Fibroblast of lung (primary cell): ENCODE results near the gene ART3. TPM values are rescaled to one million over a fixed set of nuclear protein-coding genes. Genes with fewer than 3 reads are reported as not detected.

ENCODE experiments used
- DNase-seq, 2 donors: peaks; one replicate each; pipeline versions ENCODE4 v3.0.0 to v3.0.0-alpha.2; 2010; ENCODE audit warnings: low read depth in 2 of 2
- H2AFZ ChIP-seq: 2 replicates; pipeline ENCODE4 v1.5.1; 2012; ENCODE audit warnings: low read length, control low read depth, inconsistent platforms
- H3K27ac ChIP-seq: 2 replicates; pipeline ENCODE4 v1.5.1; 2011; ENCODE audit warnings: low read length, control low read depth; ENCODE audit not compliant: insufficient read depth
- H3K27me3 ChIP-seq: 2 replicates; pipeline ENCODE4 v1.5.1; 2011; ENCODE audit warnings: mild to moderate bottlenecking, low read length; ENCODE audit not compliant: control insufficient read depth, insufficient read depth
- H3K36me3 ChIP-seq: 2 replicates; pipeline ENCODE4 v1.5.1; 2011; ENCODE audit warnings: low read length; ENCODE audit not compliant: control insufficient read depth, insufficient read depth
- H3K4me1 ChIP-seq: 2 replicates; pipeline ENCODE4 v1.5.1; 2011; ENCODE audit warnings: low read length; ENCODE audit not compliant: control insufficient read depth, insufficient read depth; ENCODE audit errors: extremely low read depth
- H3K4me2 ChIP-seq: 2 replicates; pipeline ENCODE4 v1.5.1; 2011; ENCODE audit warnings: low read length, control low read depth; ENCODE audit not compliant: insufficient read depth; ENCODE audit errors: extremely low read depth
- H3K4me3 ChIP-seq, 4 experiments: fragments of 200-600 bp in 1 of 4; sonication (generic) in 1 of 4; replicated peaks in 1 of 4; 2 replicates each; pipeline ENCODE4 v1.5.1; 2011 to 2016; ENCODE audit warnings: low read length in 4 of 4, low read depth in 3 of 4, mild to moderate bottlenecking in 3 of 4, control low read depth in 2 of 4, inconsistent platforms in 1 of 4, mixed read lengths in 1 of 4; ENCODE audit not compliant: insufficient read depth in 1 of 4; ENCODE audit errors: control extremely low read depth in 1 of 4
- H3K79me2 ChIP-seq: 2 replicates; pipeline ENCODE4 v1.5.1; 2012; ENCODE audit warnings: mild to moderate bottlenecking, low read length, inconsistent platforms; ENCODE audit not compliant: control insufficient read depth, insufficient read depth
- H3K9ac ChIP-seq: 2 replicates; pipeline ENCODE4 v1.5.1; 2011; ENCODE audit warnings: mild to moderate bottlenecking, low read length, control low read depth; ENCODE audit not compliant: insufficient read depth
- H3K9me3 ChIP-seq: 2 replicates; pipeline ENCODE4 v1.5.1; 2012; ENCODE audit warnings: low read depth, low read length; ENCODE audit not compliant: control insufficient read depth, insufficient read depth
- H4K20me1 ChIP-seq: 2 replicates; pipeline ENCODE4 v1.5.1; 2011; ENCODE audit warnings: low read length; ENCODE audit not compliant: control insufficient read depth, insufficient read depth; ENCODE audit errors: extremely low read depth
- CTCF ChIP-seq, 2 donors: IDR thresholded peaks in 1 of 2; conservative IDR thresholded peaks in 1 of 2; 1 replicate in 1 of 2; 2 replicates in 1 of 2; pipeline ENCODE4 v1.5.1; 2011 to 2012; ENCODE audit warnings: low read length in 2 of 2, control low read depth in 1 of 2, inconsistent platforms in 1 of 2, low read depth in 1 of 2, mild to moderate bottlenecking in 1 of 2
- EZH2 ChIP-seq: IDR thresholded peaks from 2 replicates; pipeline ENCODE4 v1.5.1; 2012; ENCODE audit warnings: low read length, control low read depth, mild to moderate bottlenecking; ENCODE audit errors: missing control alignments
- polyA plus RNA-seq, 2 donors: library from polyadenylated mRNA; depleted of rRNA in 1 of 2; stranded (reverse) in 1 of 2; unstranded in 1 of 2; fragments of >200 nt; gene quantifications; 2 replicates each; pipeline ENCODE4 v1.2.1, GENCODE V29; 2011 to 2012; ENCODE audit warnings: missing spikeins in 1 of 2
- total RNA-seq: library from RNA; depleted of rRNA; stranded (reverse); fragments of >200 nt; gene quantifications from 2 replicates; pipeline ENCODE4 v1.2.1, GENCODE V29; 2014

Gene ART3
- total and polyA plus RNA-seq, 2 donors (not counting 1 experiment from before 2014, with no cell fraction given), result 0.27 TPM; not detected in 1

GRCh38 chr4:76153356-76153755 lies 78.8 kb downstream of the ART3 start:
- no peaks in the 10 kb centered on the region for H3K4me1 ChIP-seq
- TF ChIP-seq CTCF (conservative IDR thresholded peaks at IDR 0.05 in 1 of 2, IDR thresholded peaks at IDR 0.05 in 1 of 2; ENCODE audit: low read depth in 1 of 2, low read length in 2 of 2) (no peak), EZH2 (no peak)
- no peak overlapping the region for H3K9ac ChIP-seq
- H3K9me3 ChIP-seq, result no peaks in the 10 kb centered on the region
- no peak overlapping the region for H2AFZ ChIP-seq
- H3K27ac ChIP-seq, result no peak overlapping the region
- H3K4me3 ChIP-seq, result no peak overlapping the region
- H3K4me2 ChIP-seq, result no peak overlapping the region
- H3K36me3 ChIP-seq, result no peaks in the 10 kb centered on the region
- H4K20me1 ChIP-seq, result no peaks in the 10 kb centered on the region
- peaks cover 5% of the 10 kb centered on the region for H3K79me2 ChIP-seq
- no peaks in the 10 kb centered on the region for H3K27me3 ChIP-seq
- DNase-seq, result no peak

DNA sequence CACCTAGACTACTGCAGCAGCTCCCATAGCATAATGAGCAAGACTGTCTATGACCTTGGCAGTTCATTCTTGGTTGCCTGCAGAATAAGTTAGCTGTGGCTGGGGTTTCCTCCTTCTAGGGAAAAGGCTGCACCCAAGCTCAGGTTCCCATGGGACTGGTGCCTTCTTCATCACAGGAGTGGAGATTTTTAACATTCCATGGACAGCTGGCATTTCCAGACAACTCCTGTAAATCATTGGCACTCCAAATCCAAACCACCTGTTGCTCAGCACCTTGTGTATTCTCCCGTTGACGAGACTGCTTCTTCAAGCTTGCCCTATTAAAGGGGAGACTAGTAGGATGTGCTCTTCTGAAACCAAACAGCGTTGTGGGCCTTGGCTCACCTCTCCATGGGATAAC lies 81.5 kb downstream of the ART3 start:
- no peak overlapping the region for H3K4me2 ChIP-seq
- H3K4me3 ChIP-seq, result no peak overlapping the region
- TF ChIP-seq CTCF (conservative IDR thresholded peaks at IDR 0.05 in 1 of 2, IDR thresholded peaks at IDR 0.05 in 1 of 2; ENCODE audit: low read depth in 1 of 2, low read length in 2 of 2) (no peak), EZH2 (no peak)
- no peak for DNase-seq
- H3K79me2 ChIP-seq, result no peaks in the 10 kb centered on the region
- H3K9me3 ChIP-seq, result no peaks in the 10 kb centered on the region
- H3K4me1 ChIP-seq, result no peaks in the 10 kb centered on the region
- H3K36me3 ChIP-seq, result no peaks in the 10 kb centered on the region
- H4K20me1 ChIP-seq, result no peaks in the 10 kb centered on the region
- H3K9ac ChIP-seq, result no peak overlapping the region
- no peak overlapping the region for H2AFZ ChIP-seq
- H3K27ac ChIP-seq, result no peak overlapping the region
- H3K27me3 ChIP-seq, result no peaks in the 10 kb centered on the region

DNA sequence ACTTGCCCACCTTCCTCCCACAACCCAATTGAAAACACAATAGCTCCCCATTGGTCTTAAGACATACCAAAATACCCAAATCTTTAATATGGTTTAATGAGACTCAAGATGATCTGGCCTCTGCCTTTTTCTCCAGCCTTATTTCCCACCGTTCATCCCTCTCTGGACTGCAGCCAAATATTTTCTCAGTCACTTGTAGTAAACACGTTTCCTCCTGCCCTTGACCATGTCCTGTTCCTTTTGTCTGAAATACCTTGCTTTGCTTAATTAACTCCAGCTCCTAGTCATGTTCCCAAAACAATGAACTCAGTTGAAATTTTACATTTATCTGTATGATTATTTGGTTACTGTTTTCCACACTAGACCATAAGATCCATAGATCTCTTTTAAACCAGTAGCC lies 82.1 kb downstream of the ART3 start:
- H2AFZ ChIP-seq, result no peak overlapping the region
- H3K79me2 ChIP-seq, result no peaks in the 10 kb centered on the region
- H3K36me3 ChIP-seq, result no peaks in the 10 kb centered on the region
- H3K27me3 ChIP-seq, result no peaks in the 10 kb centered on the region
- no peak overlapping the region for H3K9ac ChIP-seq
- H3K9me3 ChIP-seq, result no peaks in the 10 kb centered on the region
- no peak overlapping the region for H3K4me3 ChIP-seq
- DNase-seq, result no peak
- H3K4me2 ChIP-seq, result no peak overlapping the region
- H3K4me1 ChIP-seq, result no peaks in the 10 kb centered on the region
- no peaks in the 10 kb centered on the region for H4K20me1 ChIP-seq
- TF ChIP-seq EZH2 (no peak), CTCF (conservative IDR thresholded peaks at IDR 0.05 in 1 of 2, IDR thresholded peaks at IDR 0.05 in 1 of 2; ENCODE audit: low read depth in 1 of 2, low read length in 2 of 2) (no peak)
- no peak overlapping the region for H3K27ac ChIP-seq
